GM19395 (cell line): Measurements from ENCODE around the gene NBAS.
"Not testable (repeated sequence)": the region's sequence is repeated elsewhere in the genome, so short reads cannot be mapped to it uniquely, and the experiment has no call there.

Experiments used
- ATAC-seq: cut with Tn5 transposase; IDR thresholded peaks from one replicate; pipeline ENCODE4 v1.9.1; 2021; ENCODE audit warnings: mild to moderate bottlenecking, moderate library complexity; ENCODE audit not compliant: unreplicated experiment

Gene NBAS

DNA sequence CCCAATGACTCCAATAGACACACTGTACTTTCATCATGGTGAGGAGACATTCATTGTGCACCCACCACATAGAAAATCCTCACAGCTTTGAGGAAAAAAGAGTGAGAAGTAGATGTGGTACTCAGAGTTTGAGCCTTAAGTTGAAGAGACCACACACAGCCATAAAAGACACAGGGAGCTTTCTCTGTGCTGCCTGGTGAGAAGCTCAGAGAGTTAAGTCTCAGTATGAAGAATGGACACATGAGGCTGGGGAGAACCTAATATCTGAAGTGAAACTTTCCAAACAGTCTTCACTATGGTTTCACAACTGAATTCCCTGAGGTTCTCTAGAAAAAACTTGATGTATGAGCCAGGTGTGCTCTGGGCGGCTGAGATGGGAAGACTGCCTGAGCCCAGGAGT lies 237.9 kb downstream of the NBAS start:
- no peak for ATAC-seq

DNA sequence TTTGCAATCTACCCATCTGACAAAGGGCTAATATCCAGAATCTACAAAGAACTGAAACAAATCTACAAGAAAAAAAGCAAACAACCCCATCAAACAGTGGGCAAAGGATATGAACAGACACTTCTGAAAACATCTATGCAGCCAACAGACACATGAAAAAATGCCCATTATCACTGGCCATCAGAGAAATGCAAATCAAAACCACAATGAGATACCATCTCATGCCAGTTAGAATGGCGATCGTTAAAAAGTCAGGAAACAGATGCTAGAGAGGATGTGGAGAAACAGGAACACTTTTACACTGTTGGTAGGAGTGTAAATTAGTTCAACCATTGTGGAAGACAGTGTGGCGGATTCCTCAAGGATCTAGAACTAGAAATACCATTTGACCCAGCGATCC lies 239.7 kb downstream of the NBAS start:
- not testable (repeated sequence) for ATAC-seq

DNA sequence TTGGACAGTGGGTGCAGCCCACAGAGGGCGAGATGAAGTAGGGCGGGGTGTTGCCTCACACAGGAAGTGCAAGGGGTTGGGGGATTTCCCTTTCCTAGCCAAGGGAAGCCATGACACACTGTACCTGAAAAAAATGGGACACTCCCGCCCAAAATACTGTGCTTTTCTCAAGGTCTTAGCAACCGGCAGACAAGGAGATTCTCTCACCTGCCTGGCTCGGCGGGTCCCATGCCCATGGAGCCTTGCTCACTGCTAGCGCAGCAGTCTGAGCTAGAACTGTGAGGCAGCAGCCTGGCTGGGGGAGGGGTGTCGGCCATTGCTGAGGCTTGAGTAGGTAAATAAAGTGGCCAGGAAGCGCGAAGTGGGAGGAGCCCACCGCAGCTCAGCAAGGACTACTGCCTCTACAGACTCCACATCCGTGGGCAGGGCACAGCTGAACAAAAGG lies 244.7 kb downstream of the NBAS start:
- ATAC-seq, result no peak

GRCh38 chr2:15315411-15315810 lies 245.7 kb downstream of the NBAS start:
- ATAC-seq, result no peak

DNA sequence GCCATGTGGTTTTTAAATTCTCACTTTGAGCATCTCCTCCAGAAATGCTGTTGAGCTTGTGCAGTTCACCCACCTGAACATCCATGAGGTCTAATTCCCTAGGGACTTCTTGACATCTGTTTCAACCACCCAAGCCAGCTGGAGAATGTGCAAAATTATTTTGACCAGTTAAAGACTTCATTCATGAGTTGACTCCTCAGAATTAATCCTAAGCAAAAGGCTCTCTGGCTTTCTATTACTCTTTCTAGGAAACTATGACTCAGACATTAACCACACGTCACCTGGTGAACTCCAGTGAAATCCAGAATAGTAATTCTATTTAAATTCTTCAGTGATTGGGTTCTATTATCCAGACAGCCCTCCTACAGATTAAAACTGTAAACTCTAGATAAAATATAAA lies 247.5 kb downstream of the NBAS start:
- ATAC-seq, result peak; percentile 80

DNA sequence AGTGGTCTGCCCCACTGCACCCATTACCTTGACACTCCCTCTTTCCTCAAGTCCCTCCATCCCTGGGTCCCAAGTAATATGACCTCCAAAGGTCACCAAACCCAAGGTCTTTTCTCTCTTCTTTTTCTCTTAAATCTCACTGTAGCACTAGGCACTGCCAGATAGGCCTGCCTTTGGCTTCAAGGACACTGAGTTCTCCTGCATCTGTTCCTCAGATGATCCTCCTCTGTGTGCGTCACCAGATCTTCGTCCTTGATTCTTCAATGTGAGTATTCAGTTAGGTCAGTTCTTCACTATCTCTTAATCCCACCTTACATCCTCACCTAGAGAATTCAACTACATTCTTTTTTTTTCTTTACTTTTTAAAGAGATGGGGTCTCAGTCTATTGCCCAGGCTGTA lies 249.2 kb downstream of the NBAS start:
- no peak for ATAC-seq

DNA sequence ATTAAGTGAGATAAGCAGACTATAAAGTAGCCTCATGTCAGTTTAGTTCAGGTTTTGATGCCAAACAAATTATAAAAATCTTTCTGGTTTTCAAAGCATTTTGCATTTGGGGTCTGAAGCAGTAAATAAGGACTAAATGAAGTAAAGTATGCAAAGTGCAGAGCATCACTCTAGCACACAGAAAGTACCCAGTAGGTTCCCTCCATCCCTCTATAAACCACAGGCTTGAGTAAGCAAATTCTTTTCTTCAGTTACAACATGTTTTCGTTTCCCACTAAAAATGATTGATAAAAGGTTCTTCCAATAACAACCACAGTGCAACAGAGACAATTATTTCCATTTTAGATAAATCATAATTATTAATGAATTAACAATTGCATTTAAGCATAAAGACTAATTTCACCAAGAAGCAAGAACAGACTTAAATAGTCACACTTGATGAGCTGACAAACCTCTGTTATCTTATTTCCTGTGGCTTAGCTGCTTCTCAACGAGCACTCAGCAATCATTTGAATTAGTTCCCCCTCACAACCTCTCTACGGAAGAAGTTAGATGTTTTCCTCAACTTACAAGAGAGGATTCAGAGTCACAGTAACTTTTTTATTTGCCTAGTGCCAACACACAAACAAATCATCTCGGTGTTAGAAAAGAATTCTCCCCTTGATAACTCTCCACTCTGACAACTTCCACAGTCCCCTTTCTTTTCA lies 249.8 kb downstream of the NBAS start:
- ATAC-seq, result peak; percentile 67

- no peak for ATAC-seq
These were observed 253.6 kb downstream of the NBAS start for GRCh38 chr2:15307526-15307925.

DNA sequence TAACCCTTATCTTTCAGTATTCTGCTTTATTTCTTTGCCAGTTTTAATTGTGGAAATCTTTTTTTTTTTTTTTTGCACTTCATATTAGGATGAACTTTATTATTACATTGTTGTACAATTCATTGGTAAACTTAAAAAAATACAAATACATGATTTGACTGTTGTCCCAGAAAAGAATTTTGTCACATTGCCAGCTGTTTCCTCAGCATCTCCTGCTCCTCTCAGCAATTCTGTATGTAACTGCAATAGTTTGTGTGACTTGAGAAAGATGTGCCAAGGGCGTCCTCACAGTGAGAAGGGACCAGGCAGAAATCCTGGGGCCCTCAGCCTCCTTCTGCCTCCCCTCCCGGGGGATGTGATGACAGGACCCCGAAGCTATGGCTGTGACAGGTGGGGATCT lies 254.4 kb downstream of the NBAS start:
- ATAC-seq, result no peak

DNA sequence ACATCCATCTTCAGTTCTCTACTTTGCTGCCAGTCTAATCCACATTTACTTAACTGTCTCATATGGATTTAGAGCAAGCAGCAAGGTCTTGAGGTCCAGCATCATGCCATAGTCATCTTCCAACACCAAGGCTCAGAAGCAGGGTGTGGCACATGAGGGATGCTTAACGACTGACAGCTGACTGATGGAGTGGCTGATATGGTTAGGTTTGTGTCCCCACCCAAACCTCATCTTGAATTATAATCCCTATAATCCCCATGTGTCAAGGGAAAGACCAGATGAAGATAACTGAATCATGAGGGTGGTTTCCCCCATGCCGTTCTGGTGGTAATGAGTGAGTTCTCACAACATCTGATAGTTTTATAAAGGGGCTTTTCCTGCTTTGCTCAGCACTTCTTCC lies 257.3 kb downstream of the NBAS start:
- no peak for ATAC-seq

DNA sequence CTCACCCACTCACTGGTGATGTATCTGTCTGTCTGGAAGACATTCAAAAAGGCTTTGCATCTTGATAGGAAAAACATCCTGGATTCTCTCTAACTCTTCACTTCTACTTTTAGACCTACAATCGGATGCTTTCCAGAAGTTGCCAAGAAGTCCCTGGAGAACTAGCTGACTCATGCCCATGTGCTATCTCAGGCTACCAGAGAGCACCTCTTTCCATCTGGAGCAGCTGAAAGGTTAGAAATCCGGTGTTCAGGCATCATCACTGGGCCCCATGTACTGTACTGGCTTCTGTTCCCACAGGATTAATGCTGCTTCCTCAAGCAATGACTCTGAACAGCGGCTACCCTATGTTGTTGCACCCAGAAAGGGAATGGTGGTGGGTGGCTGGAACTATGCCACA lies 259.0 kb downstream of the NBAS start:
- no peak for ATAC-seq

DNA sequence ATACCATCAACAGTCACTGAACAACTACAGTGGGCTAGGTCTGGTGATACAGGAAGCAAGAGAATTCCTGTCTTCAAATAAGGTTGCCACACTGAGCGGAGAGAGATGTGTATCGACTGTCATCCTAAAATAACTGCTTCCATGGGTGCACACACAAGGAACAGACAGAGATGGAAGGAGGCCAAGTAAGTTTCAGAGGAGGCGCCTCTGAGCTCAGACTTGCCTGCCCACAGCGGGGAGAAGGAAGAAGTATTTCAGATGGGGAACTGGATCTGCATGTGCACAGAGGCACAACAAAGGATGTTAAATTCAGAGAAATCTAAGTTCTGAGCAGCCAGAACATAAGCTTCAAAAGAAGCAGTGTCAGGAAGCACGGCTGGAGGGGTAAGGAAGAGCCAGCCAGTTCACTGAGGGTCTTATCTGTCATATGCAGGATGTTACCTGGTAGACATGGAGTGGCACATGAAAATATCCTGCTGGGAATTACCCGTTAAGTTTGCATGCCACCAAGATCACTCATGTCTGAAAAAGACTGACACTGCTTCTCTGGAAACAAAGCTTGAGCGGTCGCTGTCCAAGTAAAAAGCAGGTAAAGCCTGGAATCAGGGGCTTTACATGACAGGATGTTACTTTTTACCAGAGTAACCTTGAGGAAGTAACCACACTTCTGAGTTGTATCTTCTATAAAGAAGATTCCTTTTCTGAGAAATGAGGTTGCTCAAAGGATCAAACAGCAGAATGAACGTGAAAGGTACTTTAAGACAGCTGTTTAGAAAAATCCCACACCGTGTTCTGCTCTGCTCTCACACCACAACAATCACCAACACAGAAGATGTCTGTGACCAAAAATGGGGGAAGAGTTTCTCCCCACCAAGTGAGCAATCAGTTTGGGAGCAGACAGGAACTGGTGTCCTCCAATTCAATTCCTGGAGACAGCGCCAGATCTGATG lies 260.2 kb downstream of the NBAS start:
- no peak for ATAC-seq

DNA sequence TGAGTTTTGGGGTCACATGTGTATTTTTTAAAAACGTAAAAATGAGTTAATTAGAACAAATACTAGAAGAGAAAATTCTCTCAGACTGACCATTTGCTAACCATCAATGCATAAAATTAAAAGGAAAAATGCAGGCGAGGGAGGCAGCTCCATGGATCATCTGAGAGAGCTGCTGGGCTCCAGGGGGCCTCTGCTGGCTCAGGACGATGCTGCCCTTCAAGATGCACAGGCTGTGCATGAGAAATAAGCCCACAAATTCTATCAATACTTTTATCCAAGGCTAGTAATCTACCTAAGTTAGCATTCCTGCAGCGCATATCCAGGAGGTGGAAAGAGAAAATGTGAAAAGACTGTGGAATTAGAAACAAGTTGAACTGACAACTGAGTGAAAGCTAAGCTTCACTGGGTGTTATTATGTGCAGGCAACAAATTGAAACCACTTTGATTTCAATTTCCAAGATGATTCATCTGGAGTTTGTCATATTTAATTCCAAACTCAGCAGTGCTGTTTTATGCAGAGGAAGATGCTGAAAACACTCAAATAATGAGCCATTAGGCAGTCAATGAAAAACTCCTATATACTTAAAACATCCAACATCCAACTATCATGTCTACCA lies 261.1 kb downstream of the NBAS start:
- no peak for ATAC-seq

DNA sequence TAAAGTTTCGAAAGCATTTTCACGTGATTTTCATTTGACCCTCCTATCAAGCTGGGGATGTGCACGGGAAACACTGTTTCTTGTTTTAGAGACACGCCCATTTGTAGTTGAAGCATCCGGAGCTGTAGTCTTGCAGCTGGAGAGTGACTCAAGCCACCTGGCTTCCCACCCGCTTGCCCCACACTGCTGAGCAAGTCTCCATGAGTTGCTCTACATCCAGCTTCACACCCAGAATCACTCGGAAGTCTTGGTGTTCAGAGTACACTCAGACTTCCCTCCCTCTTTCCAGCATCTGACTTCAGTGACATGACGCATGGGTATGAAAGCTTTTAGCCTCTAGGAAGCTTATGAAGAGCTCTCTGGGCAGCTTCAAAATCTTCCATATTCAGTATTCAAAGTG lies 262.4 kb downstream of the NBAS start:
- ATAC-seq, result no peak

DNA sequence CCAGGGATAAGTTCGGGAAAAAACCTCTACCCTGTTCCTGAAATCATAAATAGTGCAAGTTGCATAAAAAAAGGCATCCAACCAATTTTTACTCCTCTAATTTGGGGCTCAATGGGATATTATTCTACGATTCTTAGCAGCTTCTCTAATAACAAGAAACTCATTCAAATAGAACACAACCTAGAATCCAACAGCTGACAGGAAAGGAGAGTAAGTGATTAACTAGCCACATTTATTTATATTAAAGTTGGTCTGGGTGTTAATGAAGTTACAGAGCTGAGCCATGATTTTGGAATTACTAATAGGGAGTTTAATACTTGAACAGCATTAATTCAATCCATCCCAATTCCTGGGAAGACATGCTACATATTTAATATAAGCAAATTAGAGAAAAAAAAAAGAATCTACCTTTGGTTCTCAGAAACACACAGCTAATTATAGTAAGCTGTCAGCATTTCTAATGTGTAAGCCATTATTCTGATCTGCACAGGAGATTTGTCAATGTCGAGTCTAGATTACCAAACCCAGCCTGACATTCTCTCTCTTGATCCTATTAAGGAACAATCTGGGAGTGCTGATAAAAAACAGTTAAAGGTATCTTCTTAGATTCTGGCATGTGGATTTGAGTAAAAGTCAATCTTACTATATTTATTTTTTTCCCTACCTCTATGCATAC lies 267.7 kb downstream of the NBAS start:
- ATAC-seq, result peak; percentile 85

GRCh38 chr2:15287447-15288184 lies 273.5 kb downstream of the NBAS start:
- no peak for ATAC-seq

GRCh38 chr2:15284614-15285013 lies 276.5 kb downstream of the NBAS start:
- no peak for ATAC-seq

DNA sequence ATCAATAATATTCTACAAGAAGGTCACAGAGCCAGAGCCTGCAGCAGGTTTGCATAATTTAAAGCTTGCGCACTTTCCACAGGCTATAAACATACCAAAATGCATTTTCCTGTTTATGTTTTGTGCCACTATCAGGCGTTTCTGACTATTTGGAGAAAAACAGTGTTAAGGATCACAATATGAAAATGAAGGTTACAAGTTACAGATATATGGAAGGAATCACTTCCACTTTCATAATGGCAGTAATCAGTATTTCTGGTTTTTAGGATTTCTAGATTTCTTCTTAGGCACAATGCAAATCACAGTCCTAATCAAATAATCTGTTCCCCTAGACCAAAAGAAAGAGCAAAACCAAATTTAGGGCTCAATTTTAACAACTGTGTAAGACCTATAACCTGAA lies 279.5 kb downstream of the NBAS start:
- ATAC-seq, result no peak

DNA sequence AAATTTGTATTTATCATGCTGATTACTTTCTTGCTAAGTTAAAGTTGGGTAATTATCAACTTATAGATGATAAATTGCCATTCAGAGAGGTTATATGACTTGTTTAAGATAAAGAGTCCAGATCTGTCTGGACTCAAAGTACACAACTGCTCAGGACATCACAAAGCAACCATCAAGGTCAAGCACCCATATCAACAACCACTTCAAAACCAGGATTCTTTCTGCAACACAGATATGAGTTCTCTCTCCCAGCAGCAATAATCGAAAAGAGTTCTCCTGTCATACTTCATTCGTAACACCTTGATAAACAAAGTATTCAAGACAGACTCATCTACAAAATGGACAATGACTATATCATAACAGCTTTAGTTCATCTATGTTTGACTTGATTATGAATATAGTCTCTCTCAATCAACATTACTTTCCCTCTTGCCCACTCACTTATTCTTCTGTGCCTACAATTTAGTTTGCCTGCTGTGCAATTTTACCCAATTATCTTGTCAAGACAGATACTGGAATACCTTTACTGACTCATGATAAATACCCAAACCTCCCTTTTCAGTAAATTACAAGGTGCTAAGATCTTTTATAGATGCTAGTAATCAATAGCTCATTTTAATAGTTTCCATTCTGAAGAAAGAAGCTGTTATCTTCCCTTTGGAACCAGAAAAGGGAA lies 281.8 kb downstream of the NBAS start:
- ATAC-seq, result no peak

GRCh38 chr2:15278296-15278695 lies 282.8 kb downstream of the NBAS start:
- no peak for ATAC-seq
